GM18499 (cell line): ENCODE data around the gene ZNF582.

Experiments
- ATAC-seq: cut with Tn5 transposase; IDR thresholded peaks from one replicate; pipeline ENCODE4 v1.9.1; 2021; ENCODE audit warnings: moderate number of reproducible peaks; ENCODE audit not compliant: insufficient read depth, unreplicated experiment

ZNF582 gene

GRCh38 chr19:56393119-56394012 lies at the start of gene ZNF582:
ZNF582 (minus strand) TSS chr19:56393534; CDS start chr19:56391752, 1,782 bp downstream.
- ATAC-seq: peak; percentile 80

- no peak for ATAC-seq
Measured at GRCh38 chr19:56441206-56441792, 48.0 kb upstream of the ZNF582 start.

GRCh38 chr19:56423985-56424353 lies 30.6 kb upstream of the ZNF582 start:
- no peak for ATAC-seq

GRCh38 chr19:56423276-56423984 lies 30.1 kb upstream of the ZNF582 start:
- ATAC-seq: no peak

- ATAC-seq: no peak
Measured at GRCh38 chr19:56405062-56405461, 11.7 kb upstream of the ZNF582 start.

- no peak for ATAC-seq
Measured at GRCh38 chr19:56404705-56405056, 11.3 kb upstream of the ZNF582 start.

- peak; percentile 47 for ATAC-seq
Measured at GRCh38 chr19:56403764-56404704, 10.7 kb upstream of the ZNF582 start, which contains the start of gene ZNF583. ZNF583 (plus strand) TSS chr19:56404332; CDS start chr19:56407115, 2,783 bp downstream.

- ATAC-seq: peak; percentile 23
Measured at GRCh38 chr19:56403261-56403660, 9.9 kb upstream of the ZNF582 start.

- no peak for ATAC-seq
Measured at GRCh38 chr19:56400485-56400884, 7.2 kb upstream of the ZNF582 start.

- no peak for ATAC-seq
Measured at GRCh38 chr19:56398809-56399208, 5.5 kb upstream of the ZNF582 start.

- no peak for ATAC-seq
Measured at GRCh38 chr19:56383826-56384605, 9.3 kb downstream of the ZNF582 start.

- ATAC-seq: no peak
Measured at GRCh38 chr19:56377105-56377924, 16.0 kb downstream of the ZNF582 start.

GRCh38 chr19:56372281-56372680 lies 21.1 kb downstream of the ZNF582 start:
- no peak for ATAC-seq

- no peak for ATAC-seq
Measured at GRCh38 chr19:56369886-56370676, 23.3 kb downstream of the ZNF582 start.

- no peak for ATAC-seq
Measured at GRCh38 chr19:56367829-56368711, 25.3 kb downstream of the ZNF582 start.

- no peak for ATAC-seq
Measured at GRCh38 chr19:56360841-56361240, 32.5 kb downstream of the ZNF582 start.

GRCh38 chr19:56356944-56357343 lies 36.4 kb downstream of the ZNF582 start:
- no peak for ATAC-seq
